ENCODE measurements around the gene CALY.

The CALY gene

GRCh38 chr10:133335246-133336117 is 1.2 kb downstream of the CALY start:
- H3K4me1 ChIP-seq (ENCODE audit: control insufficient read depth in 1 of 2, insufficient read depth in 1 of 2, low read depth in 1 of 2, low read length in 1 of 2) = peaks cover 0 to 12% of the 10 kb centered on the region in 2 experiments

DNA sequence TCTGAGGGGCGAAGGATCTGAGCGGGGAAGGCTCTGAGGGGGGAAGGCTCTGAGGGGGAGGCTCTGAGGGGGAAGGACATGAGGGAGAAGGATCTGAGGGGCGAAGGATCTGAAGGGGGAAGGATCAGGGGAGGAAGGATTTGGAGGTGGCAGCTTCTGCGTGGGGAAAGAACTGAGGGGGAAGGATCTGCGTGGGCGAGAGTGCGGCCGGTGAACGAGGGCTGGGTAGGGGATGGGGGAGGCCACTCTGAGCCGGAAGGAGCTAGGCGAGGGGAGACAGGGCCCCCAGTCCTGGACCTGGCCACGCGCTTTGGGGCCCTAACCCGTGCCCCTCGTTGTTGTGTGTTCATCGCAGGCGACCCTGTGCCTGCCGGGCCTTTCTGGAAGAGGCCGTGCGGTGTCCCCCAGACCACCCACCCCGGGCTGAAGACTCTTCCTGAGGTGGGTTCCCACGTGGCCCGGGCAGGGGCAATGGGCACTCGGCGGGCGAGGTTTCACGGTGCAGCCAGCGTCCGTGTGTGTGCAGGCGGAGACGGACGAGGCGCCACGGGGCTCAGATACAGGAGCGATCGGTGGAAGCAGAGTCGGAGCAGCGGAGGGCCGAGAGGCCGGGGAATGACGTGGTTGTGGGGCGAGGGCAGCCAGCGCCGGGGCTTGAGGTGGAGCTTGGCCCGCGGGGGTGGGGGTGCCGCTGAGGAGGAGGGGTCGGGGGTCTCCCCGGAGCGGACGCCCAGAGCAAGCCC is 2.0 kb downstream of the CALY start:
- no peaks in the 10 kb centered on the region for H3K36me3 ChIP-seq
- no peak overlapping the region for H3K27ac ChIP-seq
- H3K4me1 ChIP-seq (ENCODE audit: control insufficient read depth in 1 of 2, insufficient read depth in 1 of 2, low read depth in 1 of 2, low read length in 1 of 2) = peaks cover 0 to 15% of the 10 kb centered on the region in 2 experiments
- TF ChIP-seq, protein P1, sequence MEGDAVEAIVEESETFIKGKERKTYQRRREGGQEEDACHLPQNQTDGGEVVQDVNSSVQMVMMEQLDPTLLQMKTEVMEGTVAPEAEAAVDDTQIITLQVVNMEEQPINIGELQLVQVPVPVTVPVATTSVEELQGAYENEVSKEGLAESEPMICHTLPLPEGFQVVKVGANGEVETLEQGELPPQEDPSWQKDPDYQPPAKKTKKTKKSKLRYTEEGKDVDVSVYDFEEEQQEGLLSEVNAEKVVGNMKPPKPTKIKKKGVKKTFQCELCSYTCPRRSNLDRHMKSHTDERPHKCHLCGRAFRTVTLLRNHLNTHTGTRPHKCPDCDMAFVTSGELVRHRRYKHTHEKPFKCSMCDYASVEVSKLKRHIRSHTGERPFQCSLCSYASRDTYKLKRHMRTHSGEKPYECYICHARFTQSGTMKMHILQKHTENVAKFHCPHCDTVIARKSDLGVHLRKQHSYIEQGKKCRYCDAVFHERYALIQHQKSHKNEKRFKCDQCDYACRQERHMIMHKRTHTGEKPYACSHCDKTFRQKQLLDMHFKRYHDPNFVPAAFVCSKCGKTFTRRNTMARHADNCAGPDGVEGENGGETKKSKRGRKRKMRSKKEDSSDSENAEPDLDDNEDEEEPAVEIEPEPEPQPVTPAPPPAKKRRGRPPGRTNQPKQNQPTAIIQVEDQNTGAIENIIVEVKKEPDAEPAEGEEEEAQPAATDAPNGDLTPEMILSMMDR (IDR thresholded peaks at IDR 0.05) = no peak
- H3K4me3 ChIP-seq (ENCODE audit: low read depth in 1 of 2, low read length in 1 of 2) = no peak overlapping the region
- no peaks in the 10 kb centered on the region for H3K9me3 ChIP-seq
- peaks cover 90% of the 10 kb centered on the region for H3K27me3 ChIP-seq

More at GRCh38 chr10:133335246-133336117, 1.2 kb downstream of the CALY start:
- Histone ChIP-seq H3K27ac (no peak overlapping the region), H3K36me3 (no peaks in the 10 kb centered on the region), H3K9me3 (no peaks in the 10 kb centered on the region), H3K27me3 (peaks cover 92% of the 10 kb centered on the region), H3K4me3 (ENCODE audit: low read depth in 1 of 2, low read length in 1 of 2) (no peak overlapping the region)
- TF ChIP-seq, protein P1 (IDR thresholded peaks at IDR 0.05) = no peak

DNA sequence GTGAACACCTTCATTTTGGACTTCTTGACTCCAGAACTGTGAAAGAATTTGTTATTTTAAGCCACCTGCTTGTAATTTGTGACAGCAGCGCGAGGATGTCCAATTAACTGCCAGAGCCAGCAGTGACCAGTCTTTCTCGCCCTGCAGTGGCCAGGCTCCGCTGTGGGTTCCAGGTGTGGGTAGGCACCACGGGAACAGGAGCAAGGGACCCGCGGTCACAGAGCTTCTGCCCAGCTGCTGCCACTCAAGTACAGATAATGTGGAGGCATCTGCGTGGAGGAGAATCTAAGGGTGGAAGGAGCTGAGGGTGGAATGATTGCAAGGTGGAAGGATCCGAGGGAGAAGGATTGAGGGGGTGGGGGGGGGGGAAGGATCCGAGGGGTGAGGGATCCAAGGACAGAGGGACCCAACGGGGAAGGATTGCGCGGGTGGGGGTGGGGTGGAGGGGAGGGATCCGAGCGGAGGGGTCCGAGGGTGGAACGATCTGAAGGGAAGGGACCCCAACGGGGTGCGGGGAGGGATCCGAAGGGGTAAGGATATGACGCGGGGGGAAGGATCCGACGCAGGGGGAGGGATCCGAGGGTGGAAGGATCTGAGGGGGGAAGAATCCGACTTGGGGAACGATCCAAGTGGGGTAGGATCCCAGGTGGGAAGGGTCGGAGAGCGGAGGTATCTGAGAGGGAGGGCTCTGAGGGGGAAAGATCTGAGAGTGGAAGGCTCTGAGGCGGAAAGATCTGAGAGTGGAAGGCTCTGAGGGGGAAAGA is 3.6 kb downstream of the CALY start:
- peaks cover 90% of the 10 kb centered on the region for H3K27me3 ChIP-seq
- TF ChIP-seq, protein P1 (IDR thresholded peaks at IDR 0.05) = no peak

DNA sequence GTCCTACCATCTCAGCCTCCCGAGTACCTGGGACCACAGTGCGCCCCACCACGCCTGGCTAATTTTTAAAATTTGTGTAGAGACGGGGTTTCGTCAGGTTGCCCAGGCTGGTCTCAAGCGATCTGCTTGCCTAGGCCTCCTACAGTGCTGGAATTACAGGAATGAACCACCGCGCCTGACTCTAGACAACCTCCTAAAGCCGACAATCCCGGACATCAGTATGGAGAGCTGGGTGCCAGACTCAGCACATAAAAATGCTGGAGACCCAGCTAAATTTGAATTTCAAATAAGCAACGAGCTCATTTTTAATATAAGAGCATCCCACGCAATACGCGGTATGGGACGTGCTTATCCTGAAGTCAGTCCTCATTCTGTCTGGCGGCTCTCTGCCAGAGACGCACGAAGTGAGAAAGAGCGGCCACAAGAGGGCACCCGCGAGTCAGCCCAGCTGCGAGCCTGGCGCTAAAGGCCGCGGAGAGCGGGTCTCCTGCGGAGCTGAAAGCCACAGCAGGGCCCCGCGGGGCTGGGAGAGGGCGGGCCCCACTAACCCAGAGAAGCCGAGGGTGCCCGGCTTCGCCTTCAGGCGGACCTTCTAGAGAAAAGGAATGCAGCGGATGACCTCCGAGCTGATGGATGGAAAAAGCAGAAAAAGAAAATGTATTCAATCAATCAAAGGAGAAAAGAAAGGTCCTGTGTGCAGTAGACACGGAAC is 7.0 kb downstream of the CALY start:
- Histone ChIP-seq H3K27ac (no peak overlapping the region), H3K36me3 (no peaks in the 10 kb centered on the region), H3K9me3 (no peaks in the 10 kb centered on the region), H3K4me1 (ENCODE audit: control insufficient read depth in 1 of 2, insufficient read depth in 1 of 2, low read depth in 1 of 2, low read length in 1 of 2) (peaks cover 0 to 9% of the 10 kb centered on the region in 2 experiments), H3K4me3 (ENCODE audit: low read depth in 1 of 2, low read length in 1 of 2) (no peak overlapping the region), H3K27me3 (peaks cover 90% of the 10 kb centered on the region)
- TF ChIP-seq, protein P1 (IDR thresholded peaks at IDR 0.05) = peak; percentile 73

More for the DNA sequence above, 3.6 kb downstream of the CALY start:
- H3K4me1 ChIP-seq (ENCODE audit: control insufficient read depth in 1 of 2, insufficient read depth in 1 of 2, low read depth in 1 of 2, low read length in 1 of 2) = peaks cover 0 to 18% of the 10 kb centered on the region in 2 experiments
- H3K4me3 ChIP-seq (ENCODE audit: low read depth in 1 of 2, low read length in 1 of 2) = no peak overlapping the region
- no peaks in the 10 kb centered on the region for H3K9me3 ChIP-seq
- no peak overlapping the region for H3K27ac ChIP-seq
- H3K36me3 ChIP-seq = no peaks in the 10 kb centered on the region
